Measurements from ENCODE around the gene XYLB.

The XYLB gene

DNA sequence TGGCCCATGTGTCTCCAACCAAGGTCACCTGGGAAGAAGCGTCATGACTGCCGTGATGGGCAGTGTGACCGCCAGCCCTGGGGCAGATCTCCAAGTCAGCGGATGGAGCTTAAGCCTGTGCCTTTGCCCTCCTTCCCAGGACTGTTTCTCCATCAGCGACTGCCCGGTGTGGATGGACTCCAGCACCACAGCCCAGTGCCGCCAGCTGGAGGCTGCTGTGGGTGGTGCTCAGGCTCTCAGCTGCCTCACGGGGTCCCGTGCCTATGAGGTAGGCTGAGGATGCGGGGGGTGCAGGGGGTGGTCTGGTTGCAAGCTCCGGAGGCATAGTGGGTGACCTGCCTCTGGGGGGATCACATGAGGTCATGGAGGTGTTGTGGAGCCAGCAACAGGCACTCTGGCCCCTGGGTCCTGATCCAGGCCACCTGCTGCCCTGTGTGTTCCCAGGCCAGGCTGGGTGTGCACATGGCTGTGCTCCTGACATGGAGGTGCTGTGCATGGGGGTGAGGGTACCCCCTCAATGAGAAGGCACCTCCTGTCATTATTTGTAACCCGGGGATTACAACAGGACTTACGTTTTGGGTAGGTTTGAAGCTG is 19.0 kb downstream of the XYLB start:
- no peak for DNase-seq

DNA sequence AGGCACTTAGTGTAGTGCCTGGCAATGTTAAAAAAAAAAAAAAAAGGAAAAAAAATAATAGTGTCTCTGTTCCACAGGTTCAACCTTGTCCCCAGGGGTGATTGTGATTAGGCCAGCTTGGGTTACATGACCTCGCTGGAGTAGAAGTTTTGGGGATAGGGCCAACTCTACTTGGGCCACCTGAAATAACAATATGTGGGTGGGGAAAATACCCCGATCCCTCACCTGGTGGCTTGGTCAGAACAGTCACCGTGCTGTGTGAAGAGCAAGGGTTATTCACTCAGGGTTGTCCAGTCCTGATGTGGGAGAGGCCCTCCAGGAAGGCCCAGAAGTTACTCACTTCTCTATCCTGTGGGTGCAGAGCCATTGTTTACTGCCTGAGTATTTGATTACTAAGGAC is 19.5 kb downstream of the XYLB start:
- DNase-seq = no peak

DNA sequence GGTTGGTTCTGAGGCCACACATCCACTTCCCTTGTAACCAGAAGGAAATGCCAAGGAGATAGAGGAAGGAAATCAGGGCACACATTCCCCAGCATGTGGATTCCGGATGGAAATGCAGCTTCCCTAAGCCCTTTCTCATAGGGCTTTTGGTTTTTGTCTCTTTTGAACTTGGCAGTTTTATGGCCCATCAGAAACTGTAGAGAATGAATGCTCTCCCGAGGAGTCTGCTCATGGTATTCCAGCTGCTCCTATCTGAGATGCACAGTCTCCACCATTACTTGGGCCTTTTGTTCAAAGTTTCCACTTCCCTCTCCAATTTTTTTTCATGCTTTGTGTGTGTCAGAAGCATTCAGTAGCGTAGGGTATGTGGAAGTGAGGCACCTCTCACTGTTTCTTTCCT is 21.2 kb downstream of the XYLB start:
- DNase-seq = no peak

GRCh38 chr3:38368238-38368637 is 21.7 kb downstream of the XYLB start:
- DNase-seq = no peak

- no peak for DNase-seq
These were observed 22.6 kb downstream of the XYLB start for GRCh38 chr3:38369186-38369585.

GRCh38 chr3:38370149-38370548 is 23.6 kb downstream of the XYLB start:
- no peak for DNase-seq

GRCh38 chr3:38370861-38371260 is 24.3 kb downstream of the XYLB start:
- no peak for DNase-seq

DNA sequence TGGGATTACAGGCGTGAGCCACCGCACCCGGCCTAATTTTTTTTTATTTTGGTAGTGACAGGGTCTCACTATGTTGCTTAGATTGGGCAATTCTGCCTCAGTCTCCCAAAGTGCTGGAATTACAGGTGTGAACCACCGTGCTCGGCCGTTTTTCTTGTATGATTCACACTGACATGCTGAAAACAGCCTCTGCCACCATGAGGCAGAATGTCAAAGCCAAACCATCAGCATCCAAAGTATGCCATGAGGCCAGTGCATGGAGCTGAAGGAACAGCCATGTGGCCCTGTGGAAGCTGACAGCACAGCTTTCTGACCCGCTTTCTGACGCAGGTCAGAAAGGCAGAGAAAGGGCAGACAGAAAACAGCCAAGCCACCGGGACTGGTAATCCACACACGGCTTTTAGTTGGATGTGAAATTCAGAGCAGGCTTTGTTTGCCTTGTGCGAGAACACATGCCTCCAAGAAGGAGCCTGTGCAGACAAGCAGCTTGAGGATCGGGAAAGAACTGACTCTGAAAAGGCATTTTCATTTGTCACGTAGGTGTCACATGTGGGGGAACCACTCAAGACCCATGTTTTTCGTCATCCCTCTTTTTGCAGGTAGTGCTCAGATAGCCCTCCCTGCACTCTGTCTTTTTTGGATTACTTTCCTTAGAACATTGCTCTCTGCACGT is 25.1 kb downstream of the XYLB start:
- DNase-seq = no peak

- no peak for DNase-seq
These were observed 25.6 kb downstream of the XYLB start for GRCh38 chr3:38372214-38372601.

- DNase-seq = peak; percentile 38
These were observed 27.6 kb downstream of the XYLB start for GRCh38 chr3:38374221-38374620.

DNA sequence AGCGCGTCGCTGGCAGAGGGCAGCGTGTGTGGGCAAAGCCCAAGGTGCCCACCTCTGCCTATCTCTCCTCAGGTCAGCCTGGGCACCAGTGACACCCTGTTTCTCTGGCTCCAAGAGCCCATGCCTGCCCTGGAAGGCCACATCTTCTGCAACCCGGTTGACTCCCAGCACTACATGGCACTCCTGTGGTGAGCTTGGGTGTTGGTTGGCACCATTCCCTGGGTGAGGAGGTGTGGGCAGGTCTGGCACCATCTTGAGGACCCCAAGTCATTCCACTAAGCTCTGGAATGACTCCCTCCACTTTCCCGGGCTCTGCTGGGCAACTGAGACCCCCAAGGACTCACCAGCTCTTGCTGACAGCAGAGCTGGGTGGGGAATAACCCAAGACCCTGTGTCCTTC is 28.5 kb downstream of the XYLB start:
- DNase-seq = no peak

- no peak for DNase-seq
These were observed 29.0 kb downstream of the XYLB start for GRCh38 chr3:38375488-38376097.

DNA sequence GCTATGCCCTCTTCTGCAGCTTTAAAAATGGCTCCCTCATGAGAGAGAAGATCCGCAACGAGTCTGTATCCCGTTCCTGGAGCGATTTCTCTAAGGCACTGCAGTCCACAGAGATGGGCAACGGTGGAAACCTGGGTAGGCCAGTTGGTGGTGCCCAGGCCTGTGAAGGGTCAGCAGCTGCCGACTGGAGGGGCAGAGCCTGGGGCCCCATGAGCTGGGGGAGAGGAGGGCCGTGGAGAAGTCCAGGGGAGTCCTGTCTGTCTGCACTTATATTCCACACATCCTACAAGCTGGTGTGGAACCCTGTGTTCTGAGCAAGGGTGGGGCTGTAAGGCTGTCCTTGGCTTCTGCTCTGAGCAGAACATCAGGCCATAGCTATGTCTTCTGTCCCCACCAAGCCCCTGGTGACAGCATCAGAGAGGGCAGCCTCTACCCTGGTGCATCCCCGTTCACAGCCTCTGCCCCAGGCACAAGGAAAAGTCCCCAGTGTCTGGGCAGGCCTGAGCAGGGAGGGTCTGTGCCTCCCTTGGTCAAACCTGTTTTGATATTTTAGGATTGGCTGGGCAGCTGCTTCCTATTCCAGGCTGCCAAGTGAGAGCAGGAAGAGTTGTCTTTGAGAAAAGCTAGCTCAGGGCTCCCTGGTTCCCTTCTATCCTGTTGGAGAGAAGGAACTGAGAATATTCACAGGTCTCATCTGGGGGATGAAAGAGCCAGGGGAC is 29.7 kb downstream of the XYLB start:
- DNase-seq = no peak

DNA sequence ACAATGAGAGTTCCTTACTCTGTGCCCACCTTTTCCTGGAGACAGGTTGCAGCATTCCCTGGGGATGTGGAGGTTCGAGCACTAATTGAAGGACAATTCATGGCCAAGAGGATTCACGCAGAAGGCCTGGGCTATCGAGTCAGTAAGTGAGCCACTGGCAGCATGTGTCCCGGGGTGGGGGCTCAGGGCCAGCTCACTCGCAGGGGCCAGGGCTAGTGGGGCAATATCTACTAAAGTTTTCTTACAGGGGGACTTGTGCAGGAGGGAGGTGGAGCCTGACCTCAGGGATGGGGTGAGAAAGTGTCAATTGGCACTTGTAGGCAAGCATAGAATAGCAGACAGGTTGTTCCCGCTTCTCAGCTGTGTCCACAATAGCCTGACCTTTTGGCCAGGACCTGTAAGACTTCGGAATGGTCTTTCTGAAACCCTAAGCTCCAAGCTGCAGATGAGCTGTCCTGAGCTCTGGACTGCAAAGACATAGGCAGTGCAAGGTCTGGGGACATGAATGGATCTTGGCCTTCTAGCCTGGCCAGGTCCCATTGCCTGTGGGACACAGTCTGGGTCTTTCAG is 32.7 kb downstream of the XYLB start:
- no peak for DNase-seq

DNA sequence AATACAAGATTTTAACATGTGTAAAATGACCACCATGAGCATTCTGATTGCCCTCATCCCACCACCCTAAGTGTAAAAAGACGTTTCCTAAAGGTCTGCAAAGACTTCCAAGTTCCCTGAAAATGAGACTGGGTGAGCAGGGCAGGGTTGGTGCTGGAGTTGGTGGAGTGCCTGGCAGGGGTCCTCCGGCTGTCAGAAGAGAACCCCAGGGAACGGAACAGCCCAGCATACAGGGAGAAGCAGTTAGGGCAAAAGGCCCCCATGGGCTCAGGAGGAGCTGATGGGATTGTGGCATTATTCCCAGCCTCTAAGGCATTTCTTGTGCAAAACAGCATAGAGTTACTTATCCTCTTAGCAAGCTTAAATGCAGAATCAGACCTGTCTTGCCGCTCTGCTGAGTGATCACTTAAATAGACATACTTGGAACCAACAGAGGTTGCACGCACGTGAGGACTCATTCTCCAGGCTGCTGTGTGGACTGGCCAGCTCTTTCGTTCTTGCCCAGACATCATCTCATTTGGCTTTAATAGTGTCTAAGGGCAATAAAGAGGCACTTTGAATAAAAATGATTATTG is 36.0 kb downstream of the XYLB start:
- no peak for DNase-seq

DNA sequence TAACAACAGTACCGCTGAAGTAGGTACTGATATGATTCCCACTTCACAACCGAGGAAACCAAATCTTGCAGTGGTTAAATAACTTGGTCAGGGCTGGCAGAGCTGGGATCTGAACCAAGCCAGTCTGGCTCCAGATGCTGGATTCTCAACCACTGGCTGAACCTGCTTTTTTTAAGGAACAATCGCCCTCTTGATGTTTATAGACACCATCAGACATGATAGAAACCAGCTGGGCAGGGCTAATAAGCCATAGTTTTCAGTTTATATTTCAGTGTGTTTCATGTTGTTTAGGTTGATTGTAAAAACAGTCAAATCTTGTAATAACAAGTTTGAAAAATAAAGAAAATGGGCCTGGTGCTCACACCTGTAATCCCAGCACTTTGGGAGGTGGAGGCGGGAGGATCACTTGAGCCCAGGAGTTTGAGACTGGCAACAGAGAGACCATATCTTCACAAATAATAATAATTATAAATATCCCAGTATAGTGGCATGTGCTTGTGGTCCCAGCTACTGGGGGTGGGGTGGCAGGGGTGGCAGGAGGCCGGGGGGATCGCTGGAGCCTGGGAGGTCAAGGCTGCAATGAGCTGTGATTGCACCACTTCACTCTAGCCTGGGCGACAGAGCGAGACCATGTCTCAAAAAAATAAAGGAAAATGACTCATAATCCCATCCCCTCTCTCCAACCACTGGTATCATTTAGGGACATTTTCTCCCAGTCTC is 36.7 kb downstream of the XYLB start:
- DNase-seq = no peak

DNA sequence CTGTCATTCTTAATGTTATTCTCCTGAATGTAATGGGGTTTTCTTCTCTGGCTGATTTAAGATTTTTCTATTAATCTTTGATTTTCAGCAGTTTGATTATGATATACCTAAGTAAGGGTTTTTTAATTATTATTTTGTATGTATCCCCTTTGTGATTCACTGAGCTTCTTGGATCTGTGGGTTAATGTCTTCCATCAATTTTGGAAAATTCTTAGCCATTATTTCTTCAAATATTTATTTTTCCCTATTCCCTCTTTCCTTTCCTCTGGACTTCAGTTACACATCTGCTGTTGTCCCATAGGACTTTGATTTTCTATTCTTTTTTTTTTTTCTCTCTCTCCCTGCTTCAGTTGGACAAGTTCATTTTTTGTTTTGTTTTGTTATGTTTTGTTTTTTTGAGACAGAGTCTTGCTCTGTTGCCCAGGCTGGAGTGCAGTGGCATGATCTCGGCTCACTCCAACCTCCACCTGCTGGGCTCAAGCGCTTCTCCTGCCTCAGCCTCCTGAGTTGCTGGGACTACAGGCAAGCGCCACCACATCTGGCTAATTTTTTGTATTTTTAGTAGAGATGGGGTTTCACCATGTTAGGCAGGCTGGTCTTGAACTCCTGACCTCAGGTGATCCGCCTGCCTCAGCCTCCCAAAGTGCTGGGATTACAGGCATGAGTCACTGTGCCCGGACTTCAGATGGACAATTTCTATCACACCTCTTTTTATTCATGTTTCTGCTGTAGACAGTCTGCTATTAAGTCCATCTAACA is 40.6 kb downstream of the XYLB start:
- DNase-seq = no peak

DNA sequence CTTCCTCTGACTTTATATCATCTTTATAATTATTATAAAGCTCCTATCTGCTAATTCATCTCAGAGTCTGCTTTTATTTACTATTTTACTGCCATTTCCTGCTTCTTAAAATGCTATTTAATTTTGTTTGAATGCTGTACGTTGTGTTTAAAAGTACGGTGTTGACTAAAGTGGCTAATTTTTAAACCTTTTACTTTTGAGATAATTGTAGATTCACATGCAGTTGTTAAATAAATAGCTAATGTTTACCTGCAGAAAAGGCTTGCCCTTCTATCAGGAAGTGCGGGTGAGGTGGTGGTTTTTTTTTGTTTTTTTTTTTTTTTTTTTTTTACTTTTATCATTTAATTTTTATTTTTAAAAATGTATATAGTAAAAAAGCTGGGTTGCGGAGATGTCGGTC is 41.3 kb downstream of the XYLB start:
- DNase-seq = no peak

DNA sequence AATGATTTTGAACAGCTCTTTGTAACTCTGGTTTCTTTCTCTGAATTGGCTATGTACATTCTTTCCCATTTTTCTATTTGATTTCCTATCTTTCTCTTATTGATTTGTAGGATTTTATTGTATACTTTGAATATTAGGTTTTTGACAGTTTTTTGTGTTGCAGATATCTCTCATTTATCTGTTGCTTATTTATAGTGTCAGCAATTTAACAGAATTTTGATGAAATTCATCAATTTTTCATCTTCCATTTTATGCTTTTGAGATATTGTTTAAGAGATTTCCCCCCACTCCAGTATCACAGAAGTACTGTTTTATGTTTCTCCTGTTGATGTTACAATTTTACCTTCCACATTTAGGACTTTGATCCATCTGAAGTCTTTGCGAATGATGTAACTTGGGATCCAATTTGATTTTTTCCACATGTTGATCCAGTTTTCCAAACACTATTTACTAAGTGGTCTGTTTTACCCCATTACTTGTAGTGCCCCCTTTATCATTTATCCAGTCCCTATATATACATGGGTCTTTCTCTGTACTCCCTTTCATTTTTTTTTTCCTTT is 46.1 kb downstream of the XYLB start:
- no peak for DNase-seq

GRCh38 chr3:38396239-38396638 is 49.7 kb downstream of the XYLB start:
- no peak for DNase-seq

- DNase-seq = no peak
These were observed 50.3 kb downstream of the XYLB start for GRCh38 chr3:38396861-38397260.

GRCh38 chr3:38397320-38397719 is 50.7 kb downstream of the XYLB start:
- DNase-seq = peak; percentile 5
